ENCODE measurements around the gene PTPN3. TPM values are rescaled to one million over a fixed set of nuclear protein-coding genes. Genes with fewer than 3 reads are reported as not detected.

The PTPN3 gene
- total RNA-seq, 2 donors from 2014 or later, result 2.7 to 4.6 TPM

GRCh38 chr9:109458453-109459211 is 39.5 kb downstream of the PTPN3 start:
- H3K4me3 ChIP-seq (ENCODE audit: low read length), result no peak overlapping the region
- H3K27me3 ChIP-seq (ENCODE audit: control insufficient read depth, insufficient read depth, low read length, poor library complexity, severe bottlenecking), result no peaks in the 10 kb centered on the region
- DNase-seq, result no peak
- no peak overlapping the region for H3K9ac ChIP-seq (ENCODE audit: extremely low read depth, low read length, poor library complexity, severe bottlenecking)
- peaks cover 6% of the 10 kb centered on the region for H3K4me1 Mint-ChIP-seq
- no peak overlapping the region for H3K27ac Mint-ChIP-seq
- no peaks in the 10 kb centered on the region for H3K36me3 Mint-ChIP-seq (ENCODE audit: low read depth)
- 87 to 91% methylated on average over 5 to 7 of the region's 8 CpGs for WGBS, 2 experiments (ENCODE audit: insufficient coverage in 1 of 2, insufficient read length in 1 of 2)
- H3K36me3 ChIP-seq (ENCODE audit: control insufficient read depth, insufficient read depth, low read length), result no peaks in the 10 kb centered on the region
- no peak overlapping the region for H3K27ac ChIP-seq (ENCODE audit: low read depth, low read length)
- TF ChIP-seq CTCF (conservative IDR thresholded peaks at IDR 0.05), result no peak
- H3K27me3 Mint-ChIP-seq (ENCODE audit: insufficient read depth), result no peaks in the 10 kb centered on the region
- no peak overlapping the region for H3K4me3 Mint-ChIP-seq
- no peaks in the 10 kb centered on the region for H3K9me3 Mint-ChIP-seq
- no peaks in the 10 kb centered on the region for H3K4me1 ChIP-seq (ENCODE audit: control insufficient read depth, insufficient read depth, low read length)
- H3K9me3 ChIP-seq (ENCODE audit: control insufficient read depth, low read length), result no peaks in the 10 kb centered on the region

GRCh38 chr9:109456811-109457210 is 41.3 kb downstream of the PTPN3 start:
- no peak overlapping the region for H3K27ac ChIP-seq (ENCODE audit: low read depth, low read length)
- Mint-ChIP-seq H3K9me3 (no peaks in the 10 kb centered on the region), H3K4me1 (peaks cover 9% of the 10 kb centered on the region), H3K27ac (no peak overlapping the region), H3K36me3 (ENCODE audit: low read depth) (no peaks in the 10 kb centered on the region), H3K27me3 (ENCODE audit: insufficient read depth) (no peaks in the 10 kb centered on the region), H3K4me3 (no peak overlapping the region)
- no peaks in the 10 kb centered on the region for H3K9me3 ChIP-seq (ENCODE audit: control insufficient read depth, low read length)
- TF ChIP-seq CTCF (conservative IDR thresholded peaks at IDR 0.05), result no peak
- no peaks in the 10 kb centered on the region for H3K4me1 ChIP-seq (ENCODE audit: control insufficient read depth, insufficient read depth, low read length)
- WGBS, 2 experiments (ENCODE audit: insufficient coverage in 1 of 2, insufficient read length in 1 of 2), result 89 to 94% methylated on average over 6 to 7 of the region's 7 CpGs
- no peaks in the 10 kb centered on the region for H3K27me3 ChIP-seq (ENCODE audit: control insufficient read depth, insufficient read depth, low read length, poor library complexity, severe bottlenecking)
- DNase-seq, result no peak
- no peaks in the 10 kb centered on the region for H3K36me3 ChIP-seq (ENCODE audit: control insufficient read depth, insufficient read depth, low read length)
- no peak overlapping the region for H3K4me3 ChIP-seq (ENCODE audit: low read length)
- H3K9ac ChIP-seq (ENCODE audit: extremely low read depth, low read length, poor library complexity, severe bottlenecking), result no peak overlapping the region

- Histone ChIP-seq H3K36me3 (ENCODE audit: control insufficient read depth, insufficient read depth, low read length) (no peaks in the 10 kb centered on the region), H3K9ac (ENCODE audit: extremely low read depth, low read length, poor library complexity, severe bottlenecking) (no peak overlapping the region), H3K27ac (ENCODE audit: low read depth, low read length) (no peak overlapping the region), H3K27me3 (ENCODE audit: control insufficient read depth, insufficient read depth, low read length, poor library complexity, severe bottlenecking) (no peaks in the 10 kb centered on the region), H3K9me3 (ENCODE audit: control insufficient read depth, low read length) (no peaks in the 10 kb centered on the region), H3K4me1 (ENCODE audit: control insufficient read depth, insufficient read depth, low read length) (no peaks in the 10 kb centered on the region), H3K4me3 (ENCODE audit: low read length) (no peak overlapping the region)
- peak; percentile 80 for DNase-seq
- TF ChIP-seq CTCF (conservative IDR thresholded peaks at IDR 0.05), result peak; percentile 55
- peaks cover 9% of the 10 kb centered on the region for H3K4me1 Mint-ChIP-seq
- no peak overlapping the region for H3K4me3 Mint-ChIP-seq
- H3K36me3 Mint-ChIP-seq (ENCODE audit: low read depth), result no peaks in the 10 kb centered on the region
- H3K27me3 Mint-ChIP-seq (ENCODE audit: insufficient read depth), result no peaks in the 10 kb centered on the region
- no peak overlapping the region for H3K27ac Mint-ChIP-seq
- 83 to 100% methylated on average over 5 to 11 of the region's 11 CpGs for WGBS, 2 experiments (ENCODE audit: insufficient coverage in 1 of 2, insufficient read length in 1 of 2)
- no peaks in the 10 kb centered on the region for H3K9me3 Mint-ChIP-seq
Measured at GRCh38 chr9:109455861-109456260, 42.2 kb downstream of the PTPN3 start.

Measured in endodermal cell (in vitro differentiated cells).